KMS-11 (cell line): ENCODE data around the gene CHST13.

Experiments used
- H2AFZ ChIP-seq: fragments of 200-600 bp; sonication (generic); 2 replicates; pipeline ENCODE4 v1.6.1; 2016; ENCODE audit warnings: antibody characterized with exemption, mixed run types, low read depth
- H3K27ac ChIP-seq: fragments of 200-600 bp; sonication (generic); 2 replicates; pipeline ENCODE4 v1.6.1; 2016; ENCODE audit warnings: mild to moderate bottlenecking, mixed run types
- H3K27me3 ChIP-seq: fragments of 200-600 bp; sonication (generic); 2 replicates; pipeline ENCODE4 v1.6.1; 2017; ENCODE audit warnings: mild to moderate bottlenecking, low read depth, mixed run types, moderate library complexity; ENCODE audit not compliant: insufficient read depth
- H3K36me3 ChIP-seq: fragments of 200-600 bp; sonication (generic); 2 replicates; pipeline ENCODE4 v1.6.1; 2017; ENCODE audit warnings: mild to moderate bottlenecking, mixed run types; ENCODE audit not compliant: insufficient read depth
- H3K4me1 ChIP-seq: fragments of 200-600 bp; sonication (generic); 2 replicates; pipeline ENCODE4 v1.6.1; 2016; ENCODE audit warnings: mild to moderate bottlenecking, low read depth, mixed run types; ENCODE audit not compliant: poor library complexity, severe bottlenecking
- H3K4me2 ChIP-seq: fragments of 200-600 bp; sonication (generic); 2 replicates; pipeline ENCODE4 v1.7.0; 2016; ENCODE audit warnings: mild to moderate bottlenecking, mixed run types
- H3K4me3 ChIP-seq: fragments of 200-600 bp; sonication (generic); IDR thresholded peaks from 2 replicates; pipeline ENCODE4 v1.6.1; 2017; ENCODE audit warnings: low read depth, low read length, mixed read lengths; ENCODE audit not compliant: insufficient read depth
- H3K79me2 ChIP-seq: fragments of 200-600 bp; sonication (generic); 2 replicates; pipeline ENCODE4 v1.6.1; 2016; ENCODE audit warnings: low read depth, mixed run types; ENCODE audit not compliant: insufficient read depth
- H3K9ac ChIP-seq: fragments of 200-600 bp; sonication (generic); 2 replicates; pipeline ENCODE4 v1.6.1; 2016; ENCODE audit warnings: mild to moderate bottlenecking, mixed run types
- H4K20me1 ChIP-seq: fragments of 200-600 bp; sonication (generic); 2 replicates; pipeline ENCODE4 v1.6.1; 2016; ENCODE audit warnings: mild to moderate bottlenecking, mixed run types; ENCODE audit not compliant: insufficient read depth
- CTCF ChIP-seq: fragments of 200-600 bp; sonication (generic); conservative IDR thresholded peaks from 2 replicates; pipeline ENCODE4 v1.6.1; 2017; ENCODE audit warnings: low read depth, mild to moderate bottlenecking, antibody characterized with exemption, low read length, moderate library complexity, mixed read lengths

Gene CHST13

DNA sequence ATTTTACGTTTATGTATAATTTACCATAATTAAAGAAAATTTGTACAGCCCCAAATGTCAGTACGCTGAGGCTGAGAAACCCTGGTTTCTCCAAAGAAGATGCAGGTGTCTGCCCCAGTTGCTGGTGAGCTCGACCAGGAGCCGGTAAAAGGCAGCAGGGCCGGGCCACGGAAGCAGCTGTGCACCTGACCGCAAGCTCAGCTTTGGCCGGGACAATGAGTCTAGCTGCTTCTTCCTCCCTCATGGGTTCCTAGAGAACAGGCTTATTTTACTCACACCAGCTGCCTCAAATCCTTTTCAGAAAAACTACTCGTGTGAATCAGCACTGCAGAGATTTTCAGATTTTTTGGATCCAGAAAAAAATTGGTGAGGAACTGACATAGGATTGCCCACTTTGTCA is 30.2 kb upstream of the CHST13 start:
- Histone ChIP-seq H3K36me3 (no peaks in the 10 kb centered on the region), H2AFZ (peak overlapping the region; percentile 56; the same call in 1 of the 2 replicates), H3K79me2 (no peaks in the 10 kb centered on the region), H3K27me3 (no peaks in the 10 kb centered on the region), H3K27ac (peak overlapping the region; percentile 58), H3K4me3 (no peak overlapping the region), H3K4me2 (peak overlapping the region; percentile 72), H3K4me1 (peaks cover 18% of the 10 kb centered on the region), H4K20me1 (no peaks in the 10 kb centered on the region), H3K9ac (peak overlapping the region; percentile 19; the same call in 1 of the 2 replicates)
- TF ChIP-seq CTCF = no peak

DNA sequence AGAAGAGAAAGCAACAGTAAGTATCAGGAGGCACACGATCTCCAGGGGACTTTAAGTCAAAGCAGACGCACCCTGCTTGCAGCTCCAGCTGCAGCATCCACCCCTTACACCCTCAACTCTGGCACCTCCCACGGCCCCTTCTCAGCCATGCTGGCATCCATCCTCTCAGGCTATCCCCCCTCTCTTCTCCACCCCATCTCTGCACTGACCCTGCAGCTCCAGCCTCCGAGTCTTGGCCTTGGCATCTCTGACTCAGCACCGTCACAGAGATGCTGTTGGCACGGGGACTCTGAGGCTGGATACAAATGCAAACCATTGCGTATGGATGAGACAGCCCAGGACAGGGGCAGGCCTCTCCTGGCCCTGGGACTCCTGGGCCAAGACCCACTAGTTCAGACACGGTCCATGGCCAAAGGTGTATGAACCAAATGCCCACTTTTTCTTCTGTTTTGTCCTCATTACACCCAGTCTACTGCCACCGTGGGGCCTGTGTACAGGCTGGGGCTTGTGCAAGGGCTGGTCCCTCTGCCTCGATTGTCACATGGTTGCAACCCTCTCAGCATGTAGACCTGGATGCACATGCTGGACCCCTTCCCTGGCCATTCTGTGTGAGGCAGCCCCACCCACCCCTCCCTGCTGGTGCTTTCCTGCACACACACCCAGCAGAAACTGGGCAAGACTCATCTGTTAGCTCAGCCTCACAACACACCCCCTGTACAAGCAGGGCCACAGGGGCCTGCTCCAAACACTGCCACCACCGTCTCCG is 29.6 kb upstream of the CHST13 start:
- Histone ChIP-seq H3K4me3 (no peak overlapping the region), H3K9ac (peak overlapping the region; percentile 19; the same call in 1 of the 2 replicates), H3K79me2 (no peaks in the 10 kb centered on the region), H3K27ac (peak overlapping the region; percentile 58), H3K27me3 (no peaks in the 10 kb centered on the region), H4K20me1 (no peaks in the 10 kb centered on the region), H3K4me1 (peaks cover 18% of the 10 kb centered on the region), H2AFZ (peak overlapping the region; percentile 56; the same call in 1 of the 2 replicates), H3K4me2 (peak overlapping the region; percentile 72), H3K36me3 (no peaks in the 10 kb centered on the region)
- no peak for TF ChIP-seq CTCF

- Histone ChIP-seq H3K79me2 (no peaks in the 10 kb centered on the region), H3K4me1 (peaks cover 18% of the 10 kb centered on the region), H3K4me3 (no peak overlapping the region), H3K4me2 (no peak overlapping the region), H3K27me3 (no peaks in the 10 kb centered on the region), H3K27ac (no peak overlapping the region), H3K9ac (no peak overlapping the region), H4K20me1 (no peaks in the 10 kb centered on the region), H2AFZ (no peak overlapping the region), H3K36me3 (no peaks in the 10 kb centered on the region)
- TF ChIP-seq CTCF = no peak
Measured at GRCh38 chr3:126494970-126495230, 29.1 kb upstream of the CHST13 start.

GRCh38 chr3:126495786-126496185 is 28.2 kb upstream of the CHST13 start:
- Histone ChIP-seq H3K79me2 (no peaks in the 10 kb centered on the region), H4K20me1 (no peaks in the 10 kb centered on the region), H3K4me2 (no peak overlapping the region), H3K27ac (no peak overlapping the region), H3K4me3 (no peak overlapping the region), H3K4me1 (peaks cover 18% of the 10 kb centered on the region), H3K36me3 (no peaks in the 10 kb centered on the region), H3K9ac (no peak overlapping the region), H2AFZ (no peak overlapping the region), H3K27me3 (no peaks in the 10 kb centered on the region)
- no peak for TF ChIP-seq CTCF
